ENCODE data around the gene GLB1L2. TPM values are rescaled to one million over a fixed set of nuclear protein-coding genes. Genes with fewer than 3 reads are reported as not detected.

The GLB1L2 gene
- total and polyA plus RNA-seq, 2 of the 4 experiments (the other 2 are of a cell fraction) = under 0.01 to 0.26 TPM

GRCh38 chr11:134346101-134346975 is 14.6 kb downstream of the GLB1L2 start:
- dilution Hi-C loops (cut with HindIII; ENCODE audit: low sequenced_read_pairs, unreplicated experiment) (no loop called here), in situ Hi-C loops (cut with MboI; ENCODE audit: low sequenced_read_pairs) (no loop called here), intact Hi-C loops (cut with micrococcal nuclease) (no loop called here)
- H2BK15ac ChIP-seq (ENCODE audit: low read depth, low read length) = no peak overlapping the region
- H4K91ac ChIP-seq (ENCODE audit: insufficient read depth, low read depth, low read length) = no peak overlapping the region
- H3K9ac ChIP-seq (ENCODE audit: low read depth, low read length) = no peak overlapping the region
- H4K5ac ChIP-seq (ENCODE audit: low read depth, low read length) = no peak overlapping the region
- H3K27me3 ChIP-seq (ENCODE audit: control insufficient read depth, insufficient read depth, low read length) = no peaks in the 10 kb centered on the region
- no peaks in the 10 kb centered on the region for H3K36me3 ChIP-seq (ENCODE audit: control insufficient read depth, insufficient read depth, low read length)
- H4K20me1 ChIP-seq (ENCODE audit: insufficient read depth, low read length) = no peaks in the 10 kb centered on the region
- no peak overlapping the region for H2AFZ ChIP-seq (replicated peaks; ENCODE audit: low read length, poor library complexity)
- no peaks in the 10 kb centered on the region for H3K79me1 ChIP-seq (ENCODE audit: low read depth in 1 of 2, low read length in 2 of 2)
- H3K27ac ChIP-seq (ENCODE audit: insufficient read depth, low read length) = no peak overlapping the region
- no peak overlapping the region for H3K4ac ChIP-seq (ENCODE audit: low read depth, low read length)
- H4K8ac ChIP-seq (ENCODE audit: low read depth in 2 of 2, low read length in 2 of 2) = no peak overlapping the region
- H3K9me1 ChIP-seq (ENCODE audit: insufficient read depth, low read length) = no peaks in the 10 kb centered on the region
- no peak overlapping the region for H2BK20ac ChIP-seq (ENCODE audit: low read depth, low read length)
- ChIA-PET CTCF (no interaction called here), POLR2A (ENCODE audit: unreplicated experiment) (no interaction called here)
- H3K4me2 ChIP-seq (ENCODE audit: low read depth, low read length) = no peak overlapping the region
- BruUV-seq (replicated peaks) = no TSS peak
- H3K56ac ChIP-seq (ENCODE audit: extremely low read depth, insufficient read depth, low read length) = no peak overlapping the region
- H3K23ac ChIP-seq (ENCODE audit: low read depth, low read length) = no peak overlapping the region
- H3K18ac ChIP-seq (ENCODE audit: low read depth, low read length) = no peak overlapping the region
- 43% methylated on average over 4 of the region's 22 CpGs; no CpG with 5 or more reads in 1 of the 2 experiments for WGBS, 2 experiments (ENCODE audit: extremely low coverage in 2 of 2, insufficient read length in 1 of 2)
- H3K4me3 ChIP-seq (ENCODE audit: insufficient read depth, low read depth, low read length) = no peak overlapping the region
- TF ChIP-seq CHD1 (IDR thresholded peaks at IDR 0.05; ENCODE audit: low read depth, low read length) = no peak
- no peak for TF ChIP-seq RCOR1 (IDR thresholded peaks at IDR 0.05; ENCODE audit: insufficient replicate concordance, low read length)
- TF ChIP-seq MAFK (IDR thresholded peaks at IDR 0.05; ENCODE audit: low read depth, low read length) = no peak
- TF ChIP-seq POLR2A (IDR thresholded peaks at IDR 0.05; ENCODE audit: low read depth, low read length) = no peak
- no peak for TF ChIP-seq NFE2L2 (IDR thresholded peaks at IDR 0.05; ENCODE audit: low read depth, low read length)
- TF ChIP-seq MAZ (IDR thresholded peaks at IDR 0.05; ENCODE audit: borderline replicate concordance, low read depth, low read length) = no peak
- TF ChIP-seq FOS (IDR thresholded peaks at IDR 0.05; ENCODE audit: low read depth, low read length) = no peak
- no peak for TF ChIP-seq MXI1 (IDR thresholded peaks at IDR 0.05; ENCODE audit: borderline replicate concordance, low read depth, low read length)
- TF ChIP-seq, protein P1, sequence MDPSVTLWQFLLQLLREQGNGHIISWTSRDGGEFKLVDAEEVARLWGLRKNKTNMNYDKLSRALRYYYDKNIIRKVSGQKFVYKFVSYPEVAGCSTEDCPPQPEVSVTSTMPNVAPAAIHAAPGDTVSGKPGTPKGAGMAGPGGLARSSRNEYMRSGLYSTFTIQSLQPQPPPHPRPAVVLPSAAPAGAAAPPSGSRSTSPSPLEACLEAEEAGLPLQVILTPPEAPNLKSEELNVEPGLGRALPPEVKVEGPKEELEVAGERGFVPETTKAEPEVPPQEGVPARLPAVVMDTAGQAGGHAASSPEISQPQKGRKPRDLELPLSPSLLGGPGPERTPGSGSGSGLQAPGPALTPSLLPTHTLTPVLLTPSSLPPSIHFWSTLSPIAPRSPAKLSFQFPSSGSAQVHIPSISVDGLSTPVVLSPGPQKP (IDR thresholded peaks at IDR 0.05; ENCODE audit: borderline replicate concordance, low read depth, low read length) = no peak
- no peak for TF ChIP-seq RAD21 (IDR thresholded peaks at IDR 0.05; ENCODE audit: low read length)
- TF ChIP-seq BHLHE40 (IDR thresholded peaks at IDR 0.05; ENCODE audit: low read depth, low read length) = no peak
- no peak for TF ChIP-seq CEBPB (IDR thresholded peaks at IDR 0.05; ENCODE audit: low read depth, low read length)
- no peak for TF ChIP-seq SMC3 (IDR thresholded peaks at IDR 0.05; ENCODE audit: low read depth, low read length)
- no peak for TF ChIP-seq CTCF (conservative IDR thresholded peaks at IDR 0.05; ENCODE audit: low read depth, low read length)
- no peak overlapping the region for H2BK120ac ChIP-seq (ENCODE audit: low read depth, low read length)
- DNase-seq = no peak
- H3K4me1 ChIP-seq (ENCODE audit: control insufficient read depth, insufficient read depth, low read length) = no peaks in the 10 kb centered on the region
- H2AK5ac ChIP-seq (ENCODE audit: low read depth, low read length) = no peak overlapping the region
- no peak for ATAC-seq (ENCODE audit: low read depth)
- H2AK9ac ChIP-seq (replicated peaks; ENCODE audit: low read depth, low read length, poor library complexity) = no peak overlapping the region
- no peak overlapping the region for H3K14ac ChIP-seq (replicated peaks; ENCODE audit: low read depth, low read length)
- H3K9me3 ChIP-seq (ENCODE audit: control insufficient read depth, insufficient read depth, low read length) = peaks cover 13% of the 10 kb centered on the region
- H2BK5ac ChIP-seq (ENCODE audit: low read depth, low read length, poor library complexity, severe bottlenecking) = no peak overlapping the region
